GM23338 (cell line): ENCODE measurements around the gene FSIP1. TPM values are rescaled to one million over a fixed set of nuclear protein-coding genes. Genes with fewer than 3 reads are reported as not detected.

ENCODE experiments used
- ATAC-seq: fragments of 200-7000 bp; cut with Tn5 transposase; 3 replicates; pipeline ENCODE4 v1.9.1; 2020
- DNase-seq: peaks from one replicate; pipeline ENCODE4 v3.0.0-alpha.2; 2015; ENCODE audit warnings: low spot score
- H2AFZ ChIP-seq: fragments of 200-600 bp; sonication (generic); 2 replicates; pipeline ENCODE4 v1.8.0; 2016; ENCODE audit warnings: antibody characterized with exemption, mild to moderate bottlenecking, moderate library complexity
- H3F3A ChIP-seq: fragments of 200-600 bp; sonication (generic); replicated peaks from 2 replicates; pipeline ENCODE4 v1.8.0; 2017; ENCODE audit warnings: antibody characterized with exemption, mixed run types, low read depth
- H3K27ac ChIP-seq: fragments of 200-600 bp; sonication (generic); 2 replicates; pipeline ENCODE4 v1.6.1; 2016; ENCODE audit warnings: low read depth
- H3K27me3 ChIP-seq: fragments of 200-600 bp; sonication (generic); 2 replicates; pipeline ENCODE4 v1.8.0; 2016; ENCODE audit warnings: mild to moderate bottlenecking, mixed run types, moderate library complexity; ENCODE audit not compliant: insufficient read depth
- H3K36me3 ChIP-seq: fragments of 200-600 bp; sonication (generic); 2 replicates; pipeline ENCODE4 v1.8.0; 2016; ENCODE audit warnings: mild to moderate bottlenecking; ENCODE audit not compliant: insufficient read depth
- H3K4me1 ChIP-seq: fragments of 200-600 bp; sonication (generic); 2 replicates; pipeline ENCODE4 v1.8.0; 2016; ENCODE audit warnings: mild to moderate bottlenecking, moderate library complexity; ENCODE audit not compliant: insufficient read depth
- H3K4me2 ChIP-seq: fragments of 200-600 bp; sonication (generic); 2 replicates; pipeline ENCODE4 v1.7.1; 2017; ENCODE audit warnings: mixed run types
- H3K4me3 ChIP-seq: fragments of 200-600 bp; sonication (generic); 2 replicates; pipeline ENCODE4 v1.6.1; 2016; ENCODE audit warnings: mixed run types
- H3K79me2 ChIP-seq: fragments of 200-600 bp; sonication (generic); replicated peaks from 2 replicates; pipeline ENCODE4 v1.8.0; 2017; ENCODE audit warnings: mild to moderate bottlenecking; ENCODE audit not compliant: insufficient read depth
- H3K9me2 ChIP-seq: fragments of 200-600 bp; sonication (generic); 2 replicates; pipeline ENCODE4 v1.8.0; 2017; ENCODE audit not compliant: insufficient read depth
- H4K20me1 ChIP-seq: fragments of 200-600 bp; sonication (generic); replicated peaks from 2 replicates; pipeline ENCODE4 v1.8.0; 2017; ENCODE audit warnings: mild to moderate bottlenecking; ENCODE audit not compliant: insufficient read depth
- H3K27ac Mint-ChIP-seq: 2 replicates; pipeline ENCODE4 v1.8.0; 2020; ENCODE audit warnings: inconsistent platforms, mild to moderate bottlenecking, moderate library complexity, mixed read lengths
- H3K27me3 Mint-ChIP-seq: 3 replicates; pipeline ENCODE4 v1.8.0; 2022; ENCODE audit warnings: low read depth, mild to moderate bottlenecking, moderate library complexity, mixed read lengths, inconsistent platforms; ENCODE audit not compliant: insufficient read depth, poor library complexity
- H3K36me3 Mint-ChIP-seq: 3 replicates; pipeline ENCODE4 v1.8.0; 2021; ENCODE audit warnings: low read depth, mild to moderate bottlenecking, inconsistent platforms, moderate library complexity, mixed read lengths
- H3K4me1 Mint-ChIP-seq: 3 replicates; pipeline ENCODE4 v1.8.0; 2020; ENCODE audit warnings: mild to moderate bottlenecking, inconsistent platforms, mixed read lengths
- H3K4me3 Mint-ChIP-seq: 3 replicates; pipeline ENCODE4 v1.8.0; 2021; ENCODE audit warnings: moderate library complexity, mild to moderate bottlenecking, inconsistent platforms, mixed read lengths
- H3K9me3 Mint-ChIP-seq: 3 replicates; pipeline ENCODE4 v1.8.0; 2020; ENCODE audit warnings: moderate library complexity, mild to moderate bottlenecking, inconsistent platforms, mixed read lengths
- CREB1 ChIP-seq: fragments of 250-450 bp; sonication (Bioruptor Pico); IDR thresholded peaks from 2 replicates; pipeline ENCODE4 v1.5.0; 2020; ENCODE audit warnings: low read depth, mild to moderate bottlenecking, moderate library complexity
- ETS1 ChIP-seq: IDR thresholded peaks from 2 replicates; pipeline ENCODE4 v1.6.1; 2016; ENCODE audit warnings: antibody characterized with exemption
- JUNB ChIP-seq: IDR thresholded peaks from one replicate; pipeline ENCODE4 v1.6.1; 2016; ENCODE audit warnings: antibody characterized with exemption; ENCODE audit not compliant: unreplicated experiment
- ZNF331 ChIP-seq: fragments of 250-450 bp; sonication (Bioruptor Pico); IDR thresholded peaks from 2 replicates; pipeline ENCODE4 v1.5.0; 2020; ENCODE audit warnings: low read depth, mild to moderate bottlenecking, moderate library complexity
- polyA plus RNA-seq: library from polyadenylated mRNA; unstranded; fragments of >200 nt; fragmentation: Nextera tagmentation; extraction: Ambion mirVana; gene quantifications from 2 replicates; pipeline ENCODE4 v1.2.1, GENCODE V29; 2016
- total RNA-seq: library from RNA; depleted of rRNA; stranded (reverse); fragments of >200 nt; shearing (Covaris generic); gene quantifications from 2 replicates; pipeline ENCODE4 v1.2.3, GENCODE V29; 2014
- TF ChIP-seq, protein P1 (sequence below): fragments of 250-450 bp; sonication (Bioruptor Pico); IDR thresholded peaks from 2 replicates; pipeline ENCODE4 v1.5.0; 2020; ENCODE audit warnings: mild to moderate bottlenecking, moderate library complexity
- TF ChIP-seq, protein P2 (sequence below): IDR thresholded peaks from one replicate; pipeline ENCODE4 v1.6.1; 2018; ENCODE audit warnings: antibody characterized with exemption; ENCODE audit not compliant: unreplicated experiment

Gene FSIP1
- total and polyA plus RNA-seq, 2 experiments from 2014 or later, result 0.92 to 2.1 TPM

GRCh38 chr15:39788800-39789565 lies 6.3 kb upstream of the FSIP1 start:
- H2AFZ ChIP-seq, result no peak overlapping the region
- H3K4me3 ChIP-seq, result no peak overlapping the region
- Mint-ChIP-seq H3K4me3 (no peak overlapping the region), H3K27me3 (peaks cover 2% of the 10 kb centered on the region), H3K27ac (peak overlapping the region; percentile 70), H3K9me3 (no peaks in the 10 kb centered on the region; the same call in 2 of the 3 replicates), H3K4me1 (peaks cover 70% of the 10 kb centered on the region), H3K36me3 (no peaks in the 10 kb centered on the region; the same call in 2 of the 3 replicates)
- DNase-seq, result no peak
- no peak for ATAC-seq
- H3F3A ChIP-seq, result no peaks in the 10 kb centered on the region; the same call in 1 of the 2 replicates
- H3K27ac ChIP-seq, result peak overlapping the region; percentile 2
- no peaks in the 10 kb centered on the region for H3K9me2 ChIP-seq
- H3K4me2 ChIP-seq, result peak overlapping the region; percentile 30; the same call in 1 of the 2 replicates
- H4K20me1 ChIP-seq, result no peaks in the 10 kb centered on the region
- TF ChIP-seq CREB1 (CRISPR knock-in tag) (no peak), ETS1 (no peak), ZNF331 (CRISPR knock-in tag) (no peak), JUNB (no peak)
- TF ChIP-seq, protein P1, sequence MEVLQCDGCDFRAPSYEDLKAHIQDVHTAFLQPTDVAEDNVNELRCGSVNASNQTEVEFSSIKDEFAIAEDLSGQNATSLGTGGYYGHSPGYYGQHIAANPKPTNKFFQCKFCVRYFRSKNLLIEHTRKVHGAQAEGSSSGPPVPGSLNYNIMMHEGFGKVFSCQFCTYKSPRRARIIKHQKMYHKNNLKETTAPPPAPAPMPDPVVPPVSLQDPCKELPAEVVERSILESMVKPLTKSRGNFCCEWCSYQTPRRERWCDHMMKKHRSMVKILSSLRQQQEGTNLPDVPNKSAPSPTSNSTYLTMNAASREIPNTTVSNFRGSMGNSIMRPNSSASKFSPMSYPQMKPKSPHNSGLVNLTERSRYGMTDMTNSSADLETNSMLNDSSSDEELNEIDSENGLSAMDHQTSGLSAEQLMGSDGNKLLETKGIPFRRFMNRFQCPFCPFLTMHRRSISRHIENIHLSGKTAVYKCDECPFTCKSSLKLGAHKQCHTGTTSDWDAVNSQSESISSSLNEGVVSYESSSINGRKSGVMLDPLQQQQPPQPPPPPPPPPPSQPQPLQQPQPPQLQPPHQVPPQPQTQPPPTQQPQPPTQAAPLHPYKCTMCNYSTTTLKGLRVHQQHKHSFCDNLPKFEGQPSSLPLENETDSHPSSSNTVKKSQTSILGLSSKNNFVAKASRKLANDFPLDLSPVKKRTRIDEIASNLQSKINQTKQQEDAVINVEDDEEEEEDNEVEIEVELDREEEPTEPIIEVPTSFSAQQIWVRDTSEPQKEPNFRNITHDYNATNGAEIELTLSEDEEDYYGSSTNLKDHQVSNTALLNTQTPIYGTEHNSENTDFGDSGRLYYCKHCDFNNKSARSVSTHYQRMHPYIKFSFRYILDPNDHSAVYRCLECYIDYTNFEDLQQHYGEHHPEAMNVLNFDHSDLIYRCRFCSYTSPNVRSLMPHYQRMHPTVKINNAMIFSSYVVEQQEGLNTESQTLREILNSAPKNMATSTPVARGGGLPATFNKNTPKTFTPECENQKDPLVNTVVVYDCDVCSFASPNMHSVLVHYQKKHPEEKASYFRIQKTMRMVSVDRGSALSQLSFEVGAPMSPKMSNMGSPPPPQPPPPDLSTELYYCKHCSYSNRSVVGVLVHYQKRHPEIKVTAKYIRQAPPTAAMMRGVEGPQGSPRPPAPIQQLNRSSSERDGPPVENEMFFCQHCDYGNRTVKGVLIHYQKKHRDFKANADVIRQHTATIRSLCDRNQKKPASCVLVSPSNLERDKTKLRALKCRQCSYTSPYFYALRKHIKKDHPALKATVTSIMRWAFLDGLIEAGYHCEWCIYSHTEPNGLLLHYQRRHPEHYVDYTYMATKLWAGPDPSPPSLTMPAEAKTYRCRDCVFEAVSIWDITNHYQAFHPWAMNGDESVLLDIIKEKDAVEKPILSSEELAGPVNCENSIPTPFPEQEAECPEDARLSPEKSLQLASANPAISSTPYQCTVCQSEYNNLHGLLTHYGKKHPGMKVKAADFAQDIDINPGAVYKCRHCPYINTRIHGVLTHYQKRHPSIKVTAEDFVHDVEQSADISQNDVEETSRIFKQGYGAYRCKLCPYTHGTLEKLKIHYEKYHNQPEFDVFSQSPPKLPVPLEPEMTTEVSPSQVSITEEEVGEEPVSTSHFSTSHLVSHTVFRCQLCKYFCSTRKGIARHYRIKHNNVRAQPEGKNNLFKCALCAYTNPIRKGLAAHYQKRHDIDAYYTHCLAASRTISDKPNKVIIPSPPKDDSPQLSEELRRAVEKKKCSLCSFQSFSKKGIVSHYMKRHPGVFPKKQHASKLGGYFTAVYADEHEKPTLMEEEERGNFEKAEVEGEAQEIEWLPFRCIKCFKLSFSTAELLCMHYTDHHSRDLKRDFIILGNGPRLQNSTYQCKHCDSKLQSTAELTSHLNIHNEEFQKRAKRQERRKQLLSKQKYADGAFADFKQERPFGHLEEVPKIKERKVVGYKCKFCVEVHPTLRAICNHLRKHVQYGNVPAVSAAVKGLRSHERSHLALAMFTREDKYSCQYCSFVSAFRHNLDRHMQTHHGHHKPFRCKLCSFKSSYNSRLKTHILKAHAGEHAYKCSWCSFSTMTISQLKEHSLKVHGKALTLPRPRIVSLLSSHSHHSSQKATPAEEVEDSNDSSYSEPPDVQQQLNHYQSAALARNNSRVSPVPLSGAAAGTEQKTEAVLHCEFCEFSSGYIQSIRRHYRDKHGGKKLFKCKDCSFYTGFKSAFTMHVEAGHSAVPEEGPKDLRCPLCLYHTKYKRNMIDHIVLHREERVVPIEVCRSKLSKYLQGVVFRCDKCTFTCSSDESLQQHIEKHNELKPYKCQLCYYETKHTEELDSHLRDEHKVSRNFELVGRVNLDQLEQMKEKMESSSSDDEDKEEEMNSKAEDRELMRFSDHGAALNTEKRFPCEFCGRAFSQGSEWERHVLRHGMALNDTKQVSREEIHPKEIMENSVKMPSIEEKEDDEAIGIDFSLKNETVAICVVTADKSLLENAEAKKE (CRISPR knock-in tag), result no peak
- TF ChIP-seq, protein P2, sequence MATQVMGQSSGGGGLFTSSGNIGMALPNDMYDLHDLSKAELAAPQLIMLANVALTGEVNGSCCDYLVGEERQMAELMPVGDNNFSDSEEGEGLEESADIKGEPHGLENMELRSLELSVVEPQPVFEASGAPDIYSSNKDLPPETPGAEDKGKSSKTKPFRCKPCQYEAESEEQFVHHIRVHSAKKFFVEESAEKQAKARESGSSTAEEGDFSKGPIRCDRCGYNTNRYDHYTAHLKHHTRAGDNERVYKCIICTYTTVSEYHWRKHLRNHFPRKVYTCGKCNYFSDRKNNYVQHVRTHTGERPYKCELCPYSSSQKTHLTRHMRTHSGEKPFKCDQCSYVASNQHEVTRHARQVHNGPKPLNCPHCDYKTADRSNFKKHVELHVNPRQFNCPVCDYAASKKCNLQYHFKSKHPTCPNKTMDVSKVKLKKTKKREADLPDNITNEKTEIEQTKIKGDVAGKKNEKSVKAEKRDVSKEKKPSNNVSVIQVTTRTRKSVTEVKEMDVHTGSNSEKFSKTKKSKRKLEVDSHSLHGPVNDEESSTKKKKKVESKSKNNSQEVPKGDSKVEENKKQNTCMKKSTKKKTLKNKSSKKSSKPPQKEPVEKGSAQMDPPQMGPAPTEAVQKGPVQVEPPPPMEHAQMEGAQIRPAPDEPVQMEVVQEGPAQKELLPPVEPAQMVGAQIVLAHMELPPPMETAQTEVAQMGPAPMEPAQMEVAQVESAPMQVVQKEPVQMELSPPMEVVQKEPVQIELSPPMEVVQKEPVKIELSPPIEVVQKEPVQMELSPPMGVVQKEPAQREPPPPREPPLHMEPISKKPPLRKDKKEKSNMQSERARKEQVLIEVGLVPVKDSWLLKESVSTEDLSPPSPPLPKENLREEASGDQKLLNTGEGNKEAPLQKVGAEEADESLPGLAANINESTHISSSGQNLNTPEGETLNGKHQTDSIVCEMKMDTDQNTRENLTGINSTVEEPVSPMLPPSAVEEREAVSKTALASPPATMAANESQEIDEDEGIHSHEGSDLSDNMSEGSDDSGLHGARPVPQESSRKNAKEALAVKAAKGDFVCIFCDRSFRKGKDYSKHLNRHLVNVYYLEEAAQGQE, result no peak
- H3K79me2 ChIP-seq, result peaks cover 15% of the 10 kb centered on the region
- H3K4me1 ChIP-seq, result peaks cover 64% of the 10 kb centered on the region
- no peaks in the 10 kb centered on the region for H3K27me3 ChIP-seq
- H3K36me3 ChIP-seq, result no peaks in the 10 kb centered on the region
